Nephron (organoid): ENCODE results near the gene MAP1B.

Source experiments
- H3K27ac Mint-ChIP-seq, 3 experiments: 2 replicates each; pipeline ENCODE4 v1.8.0; 2020; ENCODE audit warnings: mixed read lengths in 3 of 3, mild to moderate bottlenecking in 2 of 3, moderate library complexity in 1 of 3
- H3K27me3 Mint-ChIP-seq: 2 replicates; pipeline ENCODE4 v1.8.0; 2021; ENCODE audit warnings: low read depth, mild to moderate bottlenecking, moderate library complexity, mixed read lengths
- H3K36me3 Mint-ChIP-seq: 2 replicates; pipeline ENCODE4 v1.8.0; 2020; ENCODE audit warnings: low read depth, mixed read lengths
- H3K4me1 Mint-ChIP-seq: 2 replicates; pipeline ENCODE4 v1.8.0; 2020; ENCODE audit warnings: mixed read lengths
- H3K4me3 Mint-ChIP-seq, 3 experiments: 2 replicates each; pipeline ENCODE4 v1.8.0; 2020; ENCODE audit warnings: mild to moderate bottlenecking in 3 of 3, mixed read lengths in 3 of 3, moderate library complexity in 2 of 3
- H3K9me3 Mint-ChIP-seq: 2 replicates; pipeline ENCODE4 v1.8.0; 2020; ENCODE audit warnings: mixed read lengths
- CTCF ChIP-seq, 3 experiments: fragments of 200-600 bp; sonication (generic); IDR thresholded peaks; one replicate each; pipeline ENCODE4 v1.5.0; 2021; ENCODE audit warnings: antibody characterized with exemption in 3 of 3; ENCODE audit not compliant: unreplicated experiment in 3 of 3

Gene MAP1B

GRCh38 chr5:72137826-72138409 lies 30.6 kb downstream of the MAP1B start:
- H3K36me3 Mint-ChIP-seq: peaks cover 12% of the 10 kb centered on the region
- H3K27ac Mint-ChIP-seq: peak overlapping the region in 1 of 3 experiments; percentile 100
- H3K9me3 Mint-ChIP-seq: no peaks in the 10 kb centered on the region
- no peaks in the 10 kb centered on the region for H3K27me3 Mint-ChIP-seq
- no peak overlapping the region for H3K4me3 Mint-ChIP-seq
- peak; percentile 31 to 52 (median 35) for TF ChIP-seq CTCF (IDR thresholded peaks at IDR 0.05; ENCODE audit: unreplicated experiment in 3 of 3)
- peaks cover 55% of the 10 kb centered on the region for H3K4me1 Mint-ChIP-seq

- H3K27ac Mint-ChIP-seq: peak overlapping the region in 2 of 3 experiments; percentile 61 to 100
- TF ChIP-seq CTCF (IDR thresholded peaks at IDR 0.05; ENCODE audit: unreplicated experiment in 3 of 3): no peak
- H3K4me1 Mint-ChIP-seq: peaks cover 63% of the 10 kb centered on the region
- H3K36me3 Mint-ChIP-seq: peaks cover 17% of the 10 kb centered on the region
- H3K9me3 Mint-ChIP-seq: no peaks in the 10 kb centered on the region
- H3K27me3 Mint-ChIP-seq: no peaks in the 10 kb centered on the region
- no peak overlapping the region for H3K4me3 Mint-ChIP-seq
Observed at GRCh38 chr5:72138943-72139521, 31.8 kb downstream of the MAP1B start.

GRCh38 chr5:72140711-72141110 lies 33.4 kb downstream of the MAP1B start:
- H3K4me3 Mint-ChIP-seq: no peak overlapping the region
- no peaks in the 10 kb centered on the region for H3K9me3 Mint-ChIP-seq
- H3K4me1 Mint-ChIP-seq: peaks cover 76% of the 10 kb centered on the region
- peak overlapping the region; percentile 95 to 100 (median 95) for H3K27ac Mint-ChIP-seq
- TF ChIP-seq CTCF (IDR thresholded peaks at IDR 0.05; ENCODE audit: unreplicated experiment in 3 of 3): no peak
- peaks cover 16% of the 10 kb centered on the region for H3K36me3 Mint-ChIP-seq
- no peaks in the 10 kb centered on the region for H3K27me3 Mint-ChIP-seq

- Mint-ChIP-seq H3K27me3 (no peaks in the 10 kb centered on the region), H3K9me3 (no peaks in the 10 kb centered on the region), H3K4me3 (peak overlapping the region in 2 of 3 experiments; percentile 7 to 16), H3K27ac (peak overlapping the region; percentile 95 to 100 (median 95)), H3K4me1 (peaks cover 75% of the 10 kb centered on the region), H3K36me3 (peaks cover 16% of the 10 kb centered on the region)
- TF ChIP-seq CTCF (IDR thresholded peaks at IDR 0.05; ENCODE audit: unreplicated experiment in 3 of 3): no peak
Observed at GRCh38 chr5:72141440-72142355, 34.4 kb downstream of the MAP1B start.

GRCh38 chr5:72144762-72145161 lies 37.5 kb downstream of the MAP1B start:
- no peak for TF ChIP-seq CTCF (IDR thresholded peaks at IDR 0.05; ENCODE audit: unreplicated experiment in 3 of 3)
- peak overlapping the region; percentile 54 to 100 (median 92) for H3K27ac Mint-ChIP-seq
- H3K4me1 Mint-ChIP-seq: peaks cover 87% of the 10 kb centered on the region
- H3K9me3 Mint-ChIP-seq: no peaks in the 10 kb centered on the region
- peaks cover 12% of the 10 kb centered on the region for H3K36me3 Mint-ChIP-seq
- no peak overlapping the region for H3K4me3 Mint-ChIP-seq
- no peaks in the 10 kb centered on the region for H3K27me3 Mint-ChIP-seq
